IMR-90 (cell line): Measurements from ENCODE around the gene PIP5K1B. TPM values are rescaled to one million over a fixed set of nuclear protein-coding genes. Genes with fewer than 3 reads are reported as not detected.

Source experiments
- ATAC-seq: fragments of 200-7000 bp; cut with Tn5 transposase; 2 replicates; pipeline ENCODE4 v1.9.1; 2020; ENCODE audit warnings: low read depth, mild to moderate bottlenecking, moderate library complexity
- BruUV-seq: library from RNA; stranded (reverse); fragments of 400-500 nt; replicated peaks from 2 replicates; lab custom pipeline; 2021; lab: Mats Ljungman, UMichigan
- CTCF ChIA-PET: fragments of 300-600 bp; formaldehyde crosslinking; extraction: SDS; loops from one replicate; lab custom pipeline; 2021; ENCODE audit warnings: antibody characterized with exemption; lab: Yijun Ruan, JAX
- POLR2A ChIA-PET: fragments of 300-600 bp; sonication (Branson Sonifier 250); formaldehyde crosslinking; loops from one replicate; lab custom pipeline; 2022; ENCODE audit warnings: antibody characterized with exemption; ENCODE audit not compliant: unreplicated experiment; lab: Charles Lee
- DNase-seq: peaks from one replicate; pipeline ENCODE4 v3.0.0; 2013
- H2AFZ ChIP-seq: replicated peaks from 2 replicates; pipeline ENCODE3; 2013; ENCODE audit warnings: low read length, mild to moderate bottlenecking; ENCODE audit not compliant: poor library complexity
- H2AK5ac ChIP-seq: 2 replicates; pipeline ENCODE4 v1.6.1; 2013; ENCODE audit warnings: low read depth, low read length, inconsistent platforms
- H2AK9ac ChIP-seq: replicated peaks from 2 replicates; pipeline ENCODE3; 2013; ENCODE audit warnings: mild to moderate bottlenecking, low read depth, low read length, moderate library complexity; ENCODE audit not compliant: poor library complexity
- H2BK120ac ChIP-seq: 2 replicates; pipeline ENCODE4 v1.6.1; 2013; ENCODE audit warnings: low read depth, low read length, inconsistent platforms
- H2BK15ac ChIP-seq: 3 replicates; pipeline ENCODE4 v1.6.1; 2013; ENCODE audit warnings: low read depth, low read length, inconsistent platforms
- H2BK20ac ChIP-seq: 2 replicates; pipeline ENCODE4 v1.6.1; 2013; ENCODE audit warnings: low read depth, mild to moderate bottlenecking, inconsistent platforms, low read length, moderate library complexity
- H2BK5ac ChIP-seq: 2 replicates; pipeline ENCODE4 v1.6.1; 2013; ENCODE audit warnings: mild to moderate bottlenecking, low read depth, low read length, inconsistent platforms; ENCODE audit not compliant: poor library complexity, severe bottlenecking
- H3K14ac ChIP-seq: replicated peaks from 2 replicates; pipeline ENCODE4 v1.6.1; 2013; ENCODE audit warnings: low read depth, low read length, inconsistent platforms
- H3K18ac ChIP-seq: 2 replicates; pipeline ENCODE4 v1.6.1; 2013; ENCODE audit warnings: low read depth, low read length, control low read depth
- H3K23ac ChIP-seq: 2 replicates; pipeline ENCODE4 v1.6.1; 2013; ENCODE audit warnings: low read depth, low read length, inconsistent platforms
- H3K27ac ChIP-seq: 2 replicates; pipeline ENCODE4 v1.5.1; 2013; ENCODE audit warnings: mild to moderate bottlenecking, control low read depth, low read length; ENCODE audit not compliant: insufficient read depth
- H3K27me3 ChIP-seq: 2 replicates; pipeline ENCODE4 v1.6.1; 2013; ENCODE audit warnings: low read length; ENCODE audit not compliant: control insufficient read depth, insufficient read depth
- H3K36me3 ChIP-seq: 2 replicates; pipeline ENCODE4 v1.6.1; 2013; ENCODE audit warnings: low read length, mixed read lengths; ENCODE audit not compliant: control insufficient read depth, insufficient read depth
- H3K4ac ChIP-seq: 2 replicates; pipeline ENCODE4 v1.6.1; 2013; ENCODE audit warnings: low read depth, low read length, inconsistent platforms
- H3K4me1 ChIP-seq: 2 replicates; pipeline ENCODE4 v1.6.1; 2013; ENCODE audit warnings: low read length, mixed read lengths; ENCODE audit not compliant: control insufficient read depth, insufficient read depth
- H3K4me2 ChIP-seq: 2 replicates; pipeline ENCODE4 v1.6.1; 2013; ENCODE audit warnings: low read depth, mild to moderate bottlenecking, control low read depth, low read length, moderate library complexity
- H3K4me3 ChIP-seq: 2 replicates; pipeline ENCODE4 v1.5.1; 2013; ENCODE audit warnings: low read depth, mild to moderate bottlenecking, control low read depth, low read length, moderate library complexity; ENCODE audit not compliant: insufficient read depth
- H3K56ac ChIP-seq: 2 replicates; pipeline ENCODE4 v1.6.1; 2013; ENCODE audit warnings: low read length, inconsistent platforms; ENCODE audit not compliant: insufficient read depth; ENCODE audit errors: extremely low read depth
- H3K79me1 ChIP-seq, 2 experiments: 2 replicates each; pipeline ENCODE4 v1.6.1; 2013; ENCODE audit warnings: low read length in 2 of 2, inconsistent platforms in 1 of 2, low read depth in 1 of 2
- H3K9ac ChIP-seq: 2 replicates; pipeline ENCODE4 v1.6.1; 2013; ENCODE audit warnings: low read depth, low read length, control low read depth
- H3K9me1 ChIP-seq: 2 replicates; pipeline ENCODE4 v1.6.1; 2013; ENCODE audit warnings: low read length, inconsistent platforms; ENCODE audit not compliant: insufficient read depth
- H3K9me3 ChIP-seq: 2 replicates; pipeline ENCODE4 v1.6.1; 2013; ENCODE audit warnings: low read length; ENCODE audit not compliant: control insufficient read depth, insufficient read depth
- H4K20me1 ChIP-seq: 2 replicates; pipeline ENCODE4 v1.6.1; 2013; ENCODE audit warnings: low read length, inconsistent platforms; ENCODE audit not compliant: insufficient read depth
- H4K5ac ChIP-seq: 2 replicates; pipeline ENCODE4 v1.6.1; 2013; ENCODE audit warnings: mild to moderate bottlenecking, low read depth, low read length, control low read depth
- H4K8ac ChIP-seq, 2 experiments: 2 replicates each; pipeline ENCODE4 v1.6.1; 2013; ENCODE audit warnings: low read depth in 2 of 2, low read length in 2 of 2, control low read depth in 1 of 2, inconsistent platforms in 1 of 2
- H4K91ac ChIP-seq: 2 replicates; pipeline ENCODE4 v1.6.1; 2013; ENCODE audit warnings: low read depth, low read length, inconsistent platforms; ENCODE audit not compliant: insufficient read depth
- CEBPB ChIP-seq: IDR thresholded peaks from 2 replicates; pipeline ENCODE4 v1.6.1; 2012; ENCODE audit warnings: low read depth, low read length, improper control_type of control experiment
- CTCF ChIP-seq: conservative IDR thresholded peaks from 2 replicates; pipeline ENCODE4 v1.5.1; 2012; ENCODE audit warnings: mild to moderate bottlenecking, low read depth, low read length, improper control_type of control experiment
- RAD21 ChIP-seq: IDR thresholded peaks from 2 replicates; pipeline ENCODE4 v1.6.1; 2012; ENCODE audit warnings: low read length, improper control_type of control experiment
- WGBS, 2 experiments: methylation state at CpG; one replicate each; pipeline versions ENCODE4 v1.1.5 to v1.1.7; 2013; ENCODE audit warnings: missing lambda C conversion rate in 2 of 2; ENCODE audit not compliant: insufficient read length in 1 of 2; ENCODE audit errors: extremely low coverage in 2 of 2; 5-methylcytosine and 5-hydroxymethylcytosine counted together
- dilution Hi-C: fragments of 300-500 bp; cut with HindIII; formaldehyde crosslinking; loops from one replicate; pipeline ENCODE4 v1.14.3; 2018; ENCODE audit warnings: low sequenced_read_pairs; ENCODE audit not compliant: unreplicated experiment
- in situ Hi-C: fragments of 300-500 bp; cut with MboI; formaldehyde crosslinking; loops from 3 replicates; pipeline ENCODE4 v1.14.3; 2019; ENCODE audit warnings: low sequenced_read_pairs, inconsistent platforms, mixed read lengths
- intact Hi-C: fragments of 100-400 bp; cut with micrococcal nuclease; formaldehyde crosslinking; loops from 2 replicates; pipeline ENCODE4 v1.10.0; 2022
- polyA plus RNA-seq, 3 experiments: library from polyadenylated mRNA; depleted of rRNA; stranded (reverse); fragments of >200 nt; gene quantifications; 2 replicates each; pipeline ENCODE4 v1.2.3, GENCODE V29; 2012; ENCODE audit warnings: low replicate concordance in 1 of 3
- total RNA-seq: library from RNA; depleted of rRNA; stranded (reverse); fragments of >200 nt; gene quantifications from 2 replicates; pipeline ENCODE4 v1.2.3, GENCODE V29; 2012

Gene PIP5K1B
- total and polyA plus RNA-seq, 2 of the 4 experiments (the other 2 are of a cell fraction): not detected

DNA sequence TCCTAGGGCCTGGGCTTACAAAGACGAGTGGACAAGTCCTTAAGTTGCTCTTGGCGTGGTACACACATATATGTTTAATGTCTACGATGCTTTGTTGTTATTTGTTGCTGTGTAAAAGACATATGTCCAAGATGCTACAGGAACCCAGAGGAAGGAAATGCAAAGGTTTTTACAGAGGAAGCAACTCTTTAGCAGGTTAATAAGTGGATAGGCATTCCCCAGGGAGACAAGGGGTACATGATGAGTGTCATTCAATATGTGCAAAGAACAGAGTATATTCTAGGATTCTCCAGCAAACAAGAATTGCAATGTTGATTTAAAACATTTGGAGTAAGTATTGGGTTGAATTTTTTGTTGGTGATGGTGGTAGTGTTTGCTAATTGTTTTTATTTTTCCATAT, 92.1 kb downstream of the PIP5K1B start:
- Histone ChIP-seq H3K4me1 (no peaks in the 10 kb centered on the region), H3K27ac (no peak overlapping the region), H3K56ac (no peak overlapping the region), H2AK5ac (no peak overlapping the region), H3K36me3 (no peaks in the 10 kb centered on the region), H2BK5ac (no peak overlapping the region), H2AFZ (no peak overlapping the region), H3K79me1 (no peaks in the 10 kb centered on the region), H4K91ac (no peak overlapping the region), H2AK9ac (no peak overlapping the region), H3K4me3 (no peak overlapping the region), H2BK15ac (no peak overlapping the region), H4K5ac (no peak overlapping the region), H4K20me1 (no peaks in the 10 kb centered on the region), H3K27me3 (peaks cover 2% of the 10 kb centered on the region; the same call in 1 of the 2 replicates), H3K23ac (no peak overlapping the region), H3K4ac (no peak overlapping the region), H3K4me2 (no peak overlapping the region), H2BK120ac (no peak overlapping the region), H3K9me1 (no peaks in the 10 kb centered on the region), H2BK20ac (no peak overlapping the region), H3K9me3 (no peaks in the 10 kb centered on the region), H3K9ac (no peak overlapping the region), H4K8ac (no peak overlapping the region), H3K18ac (no peak overlapping the region), H3K14ac (no peak overlapping the region)
- POLR2A ChIA-PET: no interaction called here
- no TSS peak for BruUV-seq
- TF ChIP-seq CTCF (no peak), RAD21 (no peak), CEBPB (no peak)
- dilution Hi-C loops: no loop called here
- DNase-seq (no peak), ATAC-seq (no peak)
- intact Hi-C loops: no loop called here
- CTCF ChIA-PET: no interaction called here
- no CpG with 5 or more reads among the region's 3 CpGs for WGBS, 2 experiments
- in situ Hi-C loops: no loop called here
